CD4-positive, alpha-beta T cell treated with Interleukin-15 for 1 hour (primary cell): ENCODE measurements around the gene PCDHB1.

Source experiments
- DNase-seq: peaks from one replicate; pipeline ENCODE4 v3.0.0-alpha.2; 2020

Gene PCDHB1

DNA sequence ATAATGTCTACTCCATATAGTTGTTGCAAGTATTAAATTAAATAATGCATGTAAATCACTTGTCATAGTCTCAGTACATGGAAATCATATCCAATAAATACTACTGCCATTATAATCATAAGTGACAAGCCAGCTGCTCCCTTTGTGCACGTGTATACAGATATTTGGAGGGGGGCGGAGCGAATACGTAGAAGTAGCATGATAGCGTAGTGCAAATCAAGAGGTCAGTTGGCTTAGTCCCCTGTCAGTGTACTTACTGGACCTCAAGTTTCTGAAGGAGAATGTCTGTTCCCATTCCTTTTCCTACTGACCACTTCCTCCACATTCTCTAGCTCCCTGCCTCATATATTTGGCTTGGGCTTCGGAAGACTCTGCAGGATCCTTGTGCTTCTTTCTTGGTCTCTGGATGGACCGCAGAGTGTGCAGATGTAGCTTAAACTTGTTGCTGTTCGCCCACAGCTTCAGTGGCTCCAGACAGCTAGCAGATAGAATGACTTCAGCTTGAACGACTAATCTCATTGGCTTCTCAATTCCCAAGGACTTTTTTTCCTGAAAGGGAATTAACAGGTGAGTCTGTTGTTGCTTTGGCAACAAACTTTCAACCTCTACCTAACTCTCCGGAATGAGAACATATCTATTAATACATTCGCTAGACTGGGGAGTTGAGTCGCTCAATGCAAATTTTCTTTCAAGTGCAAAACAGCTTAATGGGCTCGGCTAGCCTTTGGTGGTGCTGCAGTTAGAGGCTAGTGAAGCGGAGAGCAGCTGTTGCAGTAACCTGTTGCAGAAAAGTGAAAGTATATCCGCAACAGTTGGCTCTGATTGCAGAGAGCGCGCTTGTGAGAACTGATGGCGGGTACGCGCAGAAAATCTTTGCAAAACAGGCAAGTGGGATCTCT lies at the start of gene PCDHB1:
Gene PCDHB1, plus strand, starts transcription at position 753 of the 899 bp plus-strand sequence. Its CDS starts 97 bp downstream, at position 850.
- no peak for DNase-seq

- DNase-seq: no peak
These were observed 49.7 kb upstream of the PCDHB1 start for GRCh38 chr5:141001446-141001843.

GRCh38 chr5:141001844-141002604 lies 49.1 kb upstream of the PCDHB1 start:
- DNase-seq: no peak

- no peak for DNase-seq
These were observed 48.6 kb upstream of the PCDHB1 start for GRCh38 chr5:141002605-141002965.

GRCh38 chr5:141003031-141003430 lies 48.1 kb upstream of the PCDHB1 start:
- DNase-seq: no peak

- DNase-seq: no peak
These were observed 47.2 kb upstream of the PCDHB1 start for GRCh38 chr5:141003791-141004611.

DNA sequence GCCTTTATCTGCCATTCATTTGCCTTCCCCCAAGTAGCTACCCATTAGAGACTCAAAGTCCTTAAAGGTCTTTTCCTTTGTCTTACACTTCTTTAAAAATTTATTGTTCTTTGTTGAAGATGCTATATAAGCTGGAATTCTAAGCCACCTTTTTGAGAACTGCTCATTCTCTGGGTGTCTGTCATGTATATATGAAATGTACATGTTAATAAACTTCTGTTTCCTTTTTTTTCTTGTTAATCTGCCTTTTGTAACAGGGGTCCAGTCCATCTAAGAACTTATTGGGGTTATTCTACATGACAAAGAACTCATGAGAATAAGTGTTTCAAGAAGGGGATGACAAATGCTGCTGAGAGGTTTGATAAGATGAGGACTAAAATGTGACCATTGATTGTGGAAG lies 43.4 kb upstream of the PCDHB1 start:
- DNase-seq: no peak

GRCh38 chr5:141010047-141010793 lies 41.0 kb upstream of the PCDHB1 start:
- DNase-seq: no peak

DNA sequence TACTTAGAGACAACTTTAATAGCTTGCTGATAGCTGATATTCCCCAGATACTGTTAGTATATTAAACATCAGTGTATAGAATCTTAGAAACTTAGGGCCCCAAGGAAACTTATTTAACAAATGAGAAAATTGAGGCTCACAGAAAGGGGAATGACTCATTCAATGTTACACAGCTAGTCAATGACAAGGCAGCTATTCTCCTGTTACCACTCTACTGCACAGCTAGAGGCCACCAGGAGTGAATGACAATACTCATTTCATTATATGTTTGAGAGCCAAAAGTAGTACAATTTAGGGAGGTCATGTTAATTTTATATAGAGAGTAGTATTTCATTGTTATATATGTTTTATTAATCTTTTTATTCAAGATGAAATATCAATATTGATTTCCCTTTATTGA lies 33.2 kb upstream of the PCDHB1 start:
- DNase-seq: no peak

DNA sequence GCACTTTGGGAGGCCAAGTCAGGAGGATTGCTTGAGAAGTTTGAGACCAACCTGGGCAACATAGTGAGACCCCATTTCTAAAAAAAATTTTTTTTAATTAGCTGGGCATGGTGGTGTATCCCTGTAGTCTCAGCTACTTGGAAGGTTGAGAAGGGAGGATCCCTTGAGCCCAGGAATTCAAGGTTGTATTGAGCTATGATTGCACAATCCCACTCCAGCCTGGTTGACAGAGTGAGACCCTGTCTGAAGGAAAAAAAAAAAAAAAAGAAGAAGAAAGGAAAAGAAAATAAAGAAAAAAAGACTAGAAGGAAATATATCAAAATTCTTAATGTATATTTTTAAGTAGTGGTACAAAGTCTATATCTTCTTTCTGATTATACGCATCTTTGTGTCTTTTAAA lies 28.8 kb upstream of the PCDHB1 start:
- no peak for DNase-seq

GRCh38 chr5:141031006-141031405 lies 20.2 kb upstream of the PCDHB1 start:
- DNase-seq: no peak

GRCh38 chr5:141032626-141033025 lies 18.5 kb upstream of the PCDHB1 start:
- DNase-seq: no peak

DNA sequence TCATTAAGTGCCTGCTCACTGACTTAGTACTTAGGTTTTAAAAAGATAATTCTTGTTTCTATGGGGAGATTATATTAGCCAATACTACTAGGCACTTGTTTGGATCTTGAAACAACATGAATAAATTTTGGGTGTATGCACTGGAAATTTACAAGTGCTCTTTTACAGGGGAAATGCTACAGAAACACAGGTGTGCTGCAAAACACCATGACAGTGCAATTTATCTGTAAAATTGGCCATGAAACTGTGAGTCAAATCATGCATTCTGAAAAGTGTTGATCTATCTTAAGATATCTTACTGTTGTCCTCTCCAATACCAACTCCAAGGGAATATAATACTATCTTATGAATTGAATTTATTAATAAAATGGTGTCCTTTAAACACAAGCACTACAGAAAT lies 12.1 kb upstream of the PCDHB1 start:
- no peak for DNase-seq

DNA sequence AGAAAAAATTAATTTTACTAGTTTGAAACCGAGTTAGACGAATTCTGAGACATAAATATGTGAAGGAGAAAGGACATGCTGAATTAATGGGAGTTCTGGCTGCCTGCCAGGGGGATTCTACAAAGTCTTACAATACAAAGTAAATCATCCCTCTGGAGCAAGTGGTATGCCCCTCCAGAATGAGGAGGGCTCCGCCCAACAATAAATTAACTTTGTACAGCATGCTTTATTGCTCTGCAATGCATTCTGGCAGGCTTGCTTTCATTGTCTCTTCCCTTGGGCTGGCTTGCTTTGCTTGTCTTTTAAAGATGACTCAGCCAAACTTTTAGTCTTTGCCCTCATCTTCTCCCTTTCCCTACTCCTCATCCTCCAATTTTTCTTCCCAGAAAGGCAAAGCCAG lies 11.7 kb upstream of the PCDHB1 start:
- no peak for DNase-seq

GRCh38 chr5:141040093-141040770 lies 10.9 kb upstream of the PCDHB1 start:
- no peak for DNase-seq

GRCh38 chr5:141040771-141041426 lies 10.3 kb upstream of the PCDHB1 start:
- peak; percentile 28 for DNase-seq

DNA sequence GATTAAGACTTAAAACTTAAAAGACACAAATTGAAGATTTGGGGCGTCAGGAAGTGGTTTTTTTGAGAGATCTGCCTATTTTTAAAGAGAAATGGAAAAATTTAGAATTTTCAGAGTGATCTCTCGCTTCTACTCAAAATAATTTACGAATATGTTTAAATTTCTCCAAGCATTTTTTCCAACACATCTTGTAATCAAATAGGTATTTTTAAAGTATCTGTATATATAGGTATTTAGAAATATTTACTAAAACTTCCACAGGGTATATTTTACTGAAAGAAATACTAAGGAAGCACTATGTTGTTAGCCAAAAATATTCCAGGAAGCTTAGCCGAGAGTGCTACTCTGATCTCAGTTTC lies 9.8 kb upstream of the PCDHB1 start:
- DNase-seq: no peak

DNA sequence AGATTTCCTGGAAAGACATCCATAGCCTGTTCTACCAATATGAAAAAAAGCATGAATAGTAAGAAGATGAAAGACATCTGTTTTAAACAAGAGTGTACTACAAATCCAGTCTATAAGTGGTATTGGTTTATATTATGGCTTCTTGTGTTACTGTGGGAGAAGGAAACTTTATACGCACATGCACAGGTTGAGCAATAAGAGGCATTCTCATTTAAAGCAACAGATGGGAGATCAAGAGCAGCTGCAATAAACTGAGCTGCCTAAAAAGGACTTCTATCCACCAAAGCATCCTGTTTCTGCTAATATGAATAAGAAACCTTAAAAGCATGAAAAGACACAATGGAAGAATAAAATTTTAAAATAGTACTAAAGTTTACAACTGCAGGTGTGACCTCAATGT lies 8.6 kb upstream of the PCDHB1 start:
- no peak for DNase-seq

DNA sequence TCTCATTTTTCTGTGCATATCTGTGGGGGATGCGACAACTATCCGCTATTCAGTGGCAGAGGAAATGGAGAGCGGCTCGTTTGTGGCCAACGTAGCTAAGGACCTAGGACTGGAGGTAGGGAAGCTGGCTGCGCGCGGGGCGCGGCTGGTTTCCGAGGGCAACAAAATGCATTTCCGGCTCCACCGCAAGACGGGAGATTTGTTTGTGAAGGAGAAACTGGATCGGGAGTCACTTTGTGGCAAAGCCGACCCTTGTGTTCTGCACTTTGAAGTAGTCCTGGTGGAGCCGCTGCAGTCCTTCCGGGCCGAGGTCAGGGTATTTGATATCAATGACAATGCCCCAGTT lies 320 bp downstream of the PCDHB1 start:
- DNase-seq: no peak

DNA sequence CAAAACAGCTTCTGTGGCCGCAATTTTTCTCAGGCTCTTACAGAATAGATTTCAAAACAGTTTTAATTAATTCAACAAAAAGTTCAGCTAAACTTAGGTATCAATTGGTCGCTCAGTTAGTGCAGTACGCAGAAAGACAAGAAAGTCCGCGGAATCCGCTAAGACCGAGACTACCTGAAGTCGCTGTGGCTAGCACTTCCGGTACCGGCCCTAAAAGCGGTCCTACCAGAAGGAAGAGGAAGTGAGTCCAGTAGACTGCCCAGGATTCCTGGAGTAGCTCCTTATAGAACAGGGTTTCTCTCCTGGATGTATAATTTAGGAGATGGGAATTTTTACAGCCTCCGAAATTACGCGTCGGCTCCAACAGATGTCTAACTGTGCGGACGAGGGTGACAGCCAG lies 26.7 kb downstream of the PCDHB1 start:
- no peak for DNase-seq

DNA sequence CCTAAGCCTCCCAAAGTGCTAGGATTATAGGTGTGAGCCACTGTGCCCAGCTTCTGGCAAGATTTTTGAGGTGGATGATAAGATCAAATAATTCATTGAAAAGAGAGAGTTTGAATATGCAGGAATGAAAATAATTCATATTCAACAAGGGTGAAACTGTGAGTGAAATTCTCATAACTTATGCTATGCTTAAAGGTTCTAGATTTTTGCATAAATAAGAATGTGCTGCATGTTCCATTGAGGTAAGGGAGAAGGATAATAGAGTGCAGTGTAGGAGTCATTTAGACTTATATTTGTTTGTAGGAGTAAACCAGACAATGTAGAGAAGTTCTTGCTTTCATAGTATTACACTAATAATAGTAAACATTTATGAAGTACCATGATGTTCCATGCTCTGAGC lies 31.1 kb downstream of the PCDHB1 start:
- DNase-seq: no peak
